Brain microvascular endothelial cell (primary cell): ENCODE data around the gene SIK3.

Experiments
- DNase-seq: peaks from one replicate; pipeline ENCODE4 v3.0.0-alpha.2; 2020
- H3K27ac ChIP-seq: fragments of 250-450 bp; sonication (Bioruptor Pico); 2 replicates; pipeline ENCODE4 v1.5.1; 2020; ENCODE audit warnings: mild to moderate bottlenecking, moderate library complexity
- H3K27me3 ChIP-seq: fragments of 250-450 bp; sonication (Bioruptor Pico); replicated peaks from 2 replicates; pipeline ENCODE4 v1.5.1; 2020; ENCODE audit warnings: mild to moderate bottlenecking
- H3K36me3 ChIP-seq: fragments of 250-450 bp; sonication (Bioruptor Pico); replicated peaks from 2 replicates; pipeline ENCODE4 v1.5.1; 2020; ENCODE audit warnings: mild to moderate bottlenecking
- H3K4me3 ChIP-seq: 2 replicates; pipeline ENCODE4 v1.5.1; 2011; ENCODE audit warnings: low read depth, mild to moderate bottlenecking, control low read depth, low read length, moderate library complexity
- in situ Hi-C: cut with HindIII; loops from 2 replicates; pipeline ENCODE4 v1.10.0; 2017; ENCODE audit warnings: low sequenced_read_pairs, low pct_ligation_motif_present
- TF ChIP-seq, protein P1 (sequence below): IDR thresholded peaks from 2 replicates; pipeline ENCODE4 v1.5.1; 2011; ENCODE audit warnings: low read depth, mild to moderate bottlenecking, moderate library complexity, low read length, control low read depth, inconsistent platforms; ENCODE audit errors: missing control alignments

The SIK3 gene

DNA sequence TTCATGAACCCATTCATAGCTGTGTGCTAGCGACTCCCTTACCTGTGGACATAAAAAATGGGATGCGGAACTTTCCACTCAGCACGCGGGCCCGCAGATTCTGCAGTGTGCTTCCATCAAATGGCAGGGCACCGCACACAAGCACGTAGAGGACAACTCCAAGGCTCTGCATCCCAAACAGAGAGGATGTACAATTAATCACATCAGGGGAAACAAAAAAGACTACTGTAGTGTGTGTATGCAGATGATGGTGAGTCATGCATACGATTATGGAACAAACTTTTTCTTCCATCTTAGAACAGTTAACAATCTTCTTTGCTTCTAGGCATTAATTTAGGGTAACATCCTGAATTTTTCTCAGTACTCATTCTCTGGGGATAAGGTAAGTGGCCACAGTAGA, 202.0 kb downstream of the SIK3 start:
- Histone ChIP-seq H3K36me3 (peaks cover 3% of the 10 kb centered on the region), H3K27ac (no peak overlapping the region), H3K27me3 (no peaks in the 10 kb centered on the region), H3K4me3 (no peak overlapping the region)
- no peak for DNase-seq
- in situ Hi-C loops = no loop called here
- TF ChIP-seq, protein P1, sequence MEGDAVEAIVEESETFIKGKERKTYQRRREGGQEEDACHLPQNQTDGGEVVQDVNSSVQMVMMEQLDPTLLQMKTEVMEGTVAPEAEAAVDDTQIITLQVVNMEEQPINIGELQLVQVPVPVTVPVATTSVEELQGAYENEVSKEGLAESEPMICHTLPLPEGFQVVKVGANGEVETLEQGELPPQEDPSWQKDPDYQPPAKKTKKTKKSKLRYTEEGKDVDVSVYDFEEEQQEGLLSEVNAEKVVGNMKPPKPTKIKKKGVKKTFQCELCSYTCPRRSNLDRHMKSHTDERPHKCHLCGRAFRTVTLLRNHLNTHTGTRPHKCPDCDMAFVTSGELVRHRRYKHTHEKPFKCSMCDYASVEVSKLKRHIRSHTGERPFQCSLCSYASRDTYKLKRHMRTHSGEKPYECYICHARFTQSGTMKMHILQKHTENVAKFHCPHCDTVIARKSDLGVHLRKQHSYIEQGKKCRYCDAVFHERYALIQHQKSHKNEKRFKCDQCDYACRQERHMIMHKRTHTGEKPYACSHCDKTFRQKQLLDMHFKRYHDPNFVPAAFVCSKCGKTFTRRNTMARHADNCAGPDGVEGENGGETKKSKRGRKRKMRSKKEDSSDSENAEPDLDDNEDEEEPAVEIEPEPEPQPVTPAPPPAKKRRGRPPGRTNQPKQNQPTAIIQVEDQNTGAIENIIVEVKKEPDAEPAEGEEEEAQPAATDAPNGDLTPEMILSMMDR = no peak

DNA sequence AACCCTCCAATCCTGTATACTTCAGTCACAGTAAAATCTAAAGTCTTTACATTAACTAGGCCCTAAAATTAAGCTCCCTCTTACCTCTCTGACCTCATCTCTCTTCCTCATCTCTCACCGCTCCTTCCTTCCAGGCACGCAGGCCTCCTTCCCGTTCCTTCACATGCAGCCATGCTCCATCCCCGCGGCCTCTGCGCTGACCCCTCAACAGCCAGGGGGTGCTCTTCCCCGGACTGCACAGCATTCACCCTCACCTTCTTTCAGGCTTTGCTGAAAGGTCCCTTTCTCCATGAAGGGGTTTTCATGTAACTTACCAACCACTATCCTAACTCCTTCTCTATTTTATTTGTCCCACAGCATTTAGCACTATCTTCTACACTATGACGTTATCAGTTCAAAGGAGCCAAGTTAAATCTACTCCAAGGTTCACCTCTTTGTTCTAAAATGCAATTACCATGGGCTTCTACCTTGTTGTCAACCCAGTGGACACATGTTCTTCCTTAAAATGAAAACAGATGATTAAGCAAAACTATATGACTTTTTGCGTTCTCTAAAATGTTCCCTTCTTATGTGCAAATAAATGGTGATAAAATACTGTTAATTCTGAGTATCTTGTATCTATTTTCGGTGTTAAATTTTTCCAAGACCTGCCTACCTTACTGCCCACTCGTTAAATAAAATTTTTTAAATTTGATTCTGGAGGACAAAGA, 203.0 kb downstream of the SIK3 start:
- Histone ChIP-seq H3K4me3 (no peak overlapping the region), H3K36me3 (peaks cover 3% of the 10 kb centered on the region), H3K27me3 (no peaks in the 10 kb centered on the region), H3K27ac (no peak overlapping the region)
- in situ Hi-C loops = no loop called here
- TF ChIP-seq, protein P1 = peak; percentile 73
- no peak for DNase-seq

DNA sequence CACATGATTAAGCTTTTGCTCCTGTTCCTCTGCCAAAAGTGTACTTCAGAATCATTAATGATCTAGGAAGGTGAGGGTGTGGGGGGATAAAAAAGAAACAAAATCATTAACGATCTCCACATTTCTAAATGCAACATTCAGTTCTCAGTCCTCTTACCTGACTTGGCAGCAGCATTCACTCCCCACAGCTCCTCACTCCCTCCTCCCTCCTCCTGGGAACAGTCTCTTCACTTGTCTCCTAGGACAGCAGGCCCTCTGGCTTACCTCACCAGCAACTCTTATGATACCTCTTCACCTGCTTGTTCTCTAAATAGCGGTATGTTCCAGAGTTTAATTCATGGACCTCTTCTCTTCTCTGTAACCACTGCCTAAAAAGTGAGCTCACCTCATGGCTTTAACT, 204.3 kb downstream of the SIK3 start:
- no peak for DNase-seq
- peaks cover 3% of the 10 kb centered on the region for H3K36me3 ChIP-seq
- in situ Hi-C loops = no loop called here
- no peaks in the 10 kb centered on the region for H3K27me3 ChIP-seq
- TF ChIP-seq, protein P1 = no peak
- no peak overlapping the region for H3K4me3 ChIP-seq
- no peak overlapping the region for H3K27ac ChIP-seq

GRCh38 chr11:116893437-116893836, 204.8 kb downstream of the SIK3 start:
- DNase-seq = no peak
- H3K36me3 ChIP-seq = peaks cover 3% of the 10 kb centered on the region
- TF ChIP-seq, protein P1 = no peak
- no peak overlapping the region for H3K27ac ChIP-seq
- in situ Hi-C loops = no loop called here
- no peaks in the 10 kb centered on the region for H3K27me3 ChIP-seq
- no peak overlapping the region for H3K4me3 ChIP-seq

GRCh38 chr11:116892374-116892773, 205.9 kb downstream of the SIK3 start:
- Histone ChIP-seq H3K27me3 (no peaks in the 10 kb centered on the region), H3K4me3 (no peak overlapping the region), H3K27ac (no peak overlapping the region), H3K36me3 (peaks cover 3% of the 10 kb centered on the region)
- TF ChIP-seq, protein P1 = no peak
- DNase-seq = no peak
- in situ Hi-C loops = no loop called here

- no peak for DNase-seq
- Histone ChIP-seq H3K27ac (no peak overlapping the region), H3K36me3 (peaks cover 3% of the 10 kb centered on the region), H3K4me3 (no peak overlapping the region), H3K27me3 (no peaks in the 10 kb centered on the region)
- in situ Hi-C loops = no loop called here
- TF ChIP-seq, protein P1 = no peak
These were observed 206.5 kb downstream of the SIK3 start for GRCh38 chr11:116891746-116892145.
